WI38 (cell line): ENCODE data around the gene RUNX1.

ENCODE experiments used
- H3K4me3 ChIP-seq: 2 replicates; pipeline ENCODE4 v1.5.1; 2011; ENCODE audit warnings: low read depth, mild to moderate bottlenecking, control low read depth, low read length
- CTCF ChIP-seq: IDR thresholded peaks from 2 replicates; pipeline ENCODE4 v1.5.1; 2012; ENCODE audit warnings: low read depth, mild to moderate bottlenecking, control low read depth, low read length

RUNX1 gene

GRCh38 chr21:34803782-34804370 lies 245.2 kb downstream of the RUNX1 start:
- no peak for TF ChIP-seq CTCF
- H3K4me3 ChIP-seq: no peak overlapping the region

GRCh38 chr21:34802180-34802899 lies 246.8 kb downstream of the RUNX1 start:
- TF ChIP-seq CTCF: no peak
- H3K4me3 ChIP-seq: no peak overlapping the region

- no peak overlapping the region for H3K4me3 ChIP-seq
- TF ChIP-seq CTCF: no peak
Observed at GRCh38 chr21:34801519-34802132, 247.5 kb downstream of the RUNX1 start.

GRCh38 chr21:34800797-34801518 lies 248.1 kb downstream of the RUNX1 start:
- TF ChIP-seq CTCF: no peak
- no peak overlapping the region for H3K4me3 ChIP-seq

- no peak overlapping the region for H3K4me3 ChIP-seq
- no peak for TF ChIP-seq CTCF
Observed at GRCh38 chr21:34799092-34799491, 250.0 kb downstream of the RUNX1 start.

- no peak overlapping the region for H3K4me3 ChIP-seq
- TF ChIP-seq CTCF: no peak
Observed at GRCh38 chr21:34797921-34798535, 251.1 kb downstream of the RUNX1 start.
